ENCODE data around the gene TLE3. TPM values are rescaled to one million over a fixed set of nuclear protein-coding genes. Genes with fewer than 3 reads are reported as not detected.

The TLE3 gene
- total RNA-seq, 2 experiments from 2014 or later = 159 to 167 TPM

DNA sequence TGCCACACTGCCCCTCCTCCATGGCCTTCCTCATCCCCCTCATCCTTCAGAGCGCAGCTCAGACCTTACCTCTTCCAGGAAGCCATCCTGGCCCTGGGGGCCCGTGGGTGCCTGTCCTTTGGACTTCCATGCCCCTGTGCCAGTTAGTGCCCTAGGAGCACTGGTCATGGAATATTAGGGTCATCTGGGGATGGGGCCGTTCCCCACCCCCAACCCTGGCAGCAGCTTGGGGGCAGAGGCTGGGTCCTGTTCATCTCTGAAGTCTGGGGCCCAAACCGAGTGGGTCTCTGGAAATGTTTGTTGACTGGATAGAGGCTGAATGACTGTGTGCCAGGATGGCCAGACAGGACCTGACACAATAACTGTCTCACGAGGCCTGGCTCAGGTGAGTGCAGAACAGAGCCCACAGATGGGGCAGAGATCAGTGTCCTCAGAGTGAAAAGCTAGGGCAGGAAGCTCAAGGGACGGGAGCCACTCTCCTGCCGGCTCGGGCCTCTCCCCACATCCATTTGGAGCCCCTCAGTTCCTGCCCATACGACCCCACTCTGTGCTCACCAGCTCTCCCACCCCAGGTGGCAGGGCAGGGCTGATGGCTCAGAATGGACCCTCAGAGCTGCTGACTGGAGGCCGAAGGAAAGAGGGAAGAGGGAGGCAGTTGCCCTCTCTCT lies 62.5 kb downstream of the TLE3 start:
- DNase-seq = no peak
- ATAC-seq (ENCODE audit: poor library complexity) = no peak
- Histone ChIP-seq H3K4me3 (ENCODE audit: low read length) (no peak overlapping the region), H3K27me3 (ENCODE audit: control insufficient read depth in 1 of 2, insufficient read depth in 2 of 2, low read length in 2 of 2) (no peaks in the 10 kb centered on the region), H3K27ac (ENCODE audit: low read depth in 1 of 2, low read length in 2 of 2) (no peak overlapping the region), H3K36me3 (ENCODE audit: insufficient read depth, low read length) (no peaks in the 10 kb centered on the region), H3K9me3 (ENCODE audit: control insufficient read depth in 1 of 2, insufficient read depth in 1 of 2, low read length in 2 of 2) (no peaks in the 10 kb centered on the region), H3K4me1 (ENCODE audit: insufficient read depth, low read length) (no peaks in the 10 kb centered on the region)
- Mint-ChIP-seq H3K27ac (no peak overlapping the region), H3K9me3 (no peaks in the 10 kb centered on the region), H3K4me3 (no peak overlapping the region), H3K36me3 (ENCODE audit: low read depth) (no peaks in the 10 kb centered on the region), H3K4me1 (ENCODE audit: low read depth) (no peaks in the 10 kb centered on the region), H3K27me3 (no peaks in the 10 kb centered on the region)
- intact Hi-C loops (cut with DNase I, micrococcal nuclease) = no loop called here
- CTCF ChIA-PET = no interaction called here
- no peak for TF ChIP-seq CTCF (IDR thresholded peaks at IDR 0.05)
- POLR2A ChIA-PET = interaction anchor here (1.3 kb wide), 1 partner anchor 12 kb away, joined by 3 read pairs; no protein-coding TSS in a partner anchor

DNA sequence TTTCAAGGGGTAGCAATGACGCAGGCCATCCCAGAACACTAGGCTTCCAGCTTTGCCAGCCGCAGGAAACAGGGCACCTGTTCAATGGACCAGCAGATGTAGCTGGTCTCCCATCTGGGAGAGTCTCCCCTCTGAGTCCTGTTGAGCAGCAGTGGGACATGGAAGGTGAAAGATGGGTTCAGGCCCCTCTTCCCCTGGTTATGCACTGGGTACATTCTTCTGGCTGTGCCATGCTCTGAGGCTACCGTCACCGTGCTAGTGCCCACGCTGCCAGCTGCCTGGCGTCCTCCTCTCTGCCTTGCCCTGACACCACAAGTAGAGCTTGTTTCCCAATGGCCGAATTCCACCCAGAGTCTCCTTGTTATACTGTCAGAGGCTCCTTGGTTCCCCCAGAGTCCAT lies 63.1 kb downstream of the TLE3 start:
- Histone ChIP-seq H3K9me3 (ENCODE audit: control insufficient read depth in 1 of 2, insufficient read depth in 1 of 2, low read length in 2 of 2) (no peaks in the 10 kb centered on the region), H3K4me1 (ENCODE audit: insufficient read depth, low read length) (no peaks in the 10 kb centered on the region), H3K4me3 (ENCODE audit: low read length) (no peak overlapping the region), H3K27me3 (ENCODE audit: control insufficient read depth in 1 of 2, insufficient read depth in 2 of 2, low read length in 2 of 2) (no peaks in the 10 kb centered on the region), H3K36me3 (ENCODE audit: insufficient read depth, low read length) (no peaks in the 10 kb centered on the region), H3K27ac (ENCODE audit: low read depth in 1 of 2, low read length in 2 of 2) (no peak overlapping the region)
- CTCF ChIA-PET = no interaction called here
- H3K36me3 Mint-ChIP-seq (ENCODE audit: low read depth) = no peaks in the 10 kb centered on the region
- no peak overlapping the region for H3K27ac Mint-ChIP-seq
- no peaks in the 10 kb centered on the region for H3K27me3 Mint-ChIP-seq
- DNase-seq = no peak
- H3K9me3 Mint-ChIP-seq = no peaks in the 10 kb centered on the region
- no peak overlapping the region for H3K4me3 Mint-ChIP-seq
- POLR2A ChIA-PET = no interaction called here
- no peak for ATAC-seq (ENCODE audit: poor library complexity)
- no peak for TF ChIP-seq CTCF (IDR thresholded peaks at IDR 0.05)
- intact Hi-C loops (cut with DNase I, micrococcal nuclease) = no loop called here
- no peaks in the 10 kb centered on the region for H3K4me1 Mint-ChIP-seq (ENCODE audit: low read depth)

DNA sequence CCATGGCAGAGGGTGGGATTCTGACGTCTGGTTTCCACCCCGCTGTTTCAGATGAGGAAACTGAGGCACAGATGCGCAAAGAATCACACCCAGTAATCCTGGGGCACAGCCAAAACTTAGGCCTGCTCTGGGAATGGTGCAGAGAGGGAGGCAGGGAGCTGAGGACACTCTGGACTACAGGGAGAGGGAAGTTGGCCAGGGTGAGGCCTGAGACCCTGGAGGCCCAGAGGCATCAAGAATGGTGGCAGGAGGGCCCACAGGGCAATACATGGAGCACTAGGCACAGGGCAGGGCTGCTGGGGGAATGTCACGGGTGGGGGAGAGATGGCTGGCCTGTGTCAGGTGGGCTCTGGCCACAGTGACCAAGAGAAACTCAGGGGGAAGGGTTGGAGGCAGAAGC lies 63.6 kb downstream of the TLE3 start:
- H3K4me3 ChIP-seq (ENCODE audit: low read length) = no peak overlapping the region
- Mint-ChIP-seq H3K4me3 (no peak overlapping the region), H3K4me1 (ENCODE audit: low read depth) (no peaks in the 10 kb centered on the region), H3K9me3 (no peaks in the 10 kb centered on the region), H3K27me3 (no peaks in the 10 kb centered on the region), H3K36me3 (ENCODE audit: low read depth) (no peaks in the 10 kb centered on the region), H3K27ac (no peak overlapping the region)
- intact Hi-C loops (cut with DNase I, micrococcal nuclease) = no loop called here
- DNase-seq = no peak
- H3K27me3 ChIP-seq (ENCODE audit: control insufficient read depth in 1 of 2, insufficient read depth in 2 of 2, low read length in 2 of 2) = no peaks in the 10 kb centered on the region
- no peak overlapping the region for H3K27ac ChIP-seq (ENCODE audit: low read depth in 1 of 2, low read length in 2 of 2)
- ChIA-PET CTCF (no interaction called here), POLR2A (no interaction called here)
- no peaks in the 10 kb centered on the region for H3K9me3 ChIP-seq (ENCODE audit: control insufficient read depth in 1 of 2, insufficient read depth in 1 of 2, low read length in 2 of 2)
- H3K36me3 ChIP-seq (ENCODE audit: insufficient read depth, low read length) = no peaks in the 10 kb centered on the region
- H3K4me1 ChIP-seq (ENCODE audit: insufficient read depth, low read length) = no peaks in the 10 kb centered on the region
- no peak for ATAC-seq (ENCODE audit: poor library complexity)
- no peak for TF ChIP-seq CTCF (IDR thresholded peaks at IDR 0.05)
